Progenitor cell of endocrine pancreas (in vitro differentiated cells): ENCODE data around the gene LIPI. TPM values are rescaled to one million over a fixed set of nuclear protein-coding genes. Genes with fewer than 3 reads are reported as not detected.

ENCODE experiments used
- DNase-seq: peaks from one replicate; pipeline ENCODE4 v3.0.0; 2021; ENCODE audit warnings: low spot score; ENCODE audit not compliant: unreplicated experiment
- H3K27ac Mint-ChIP-seq: 2 replicates; pipeline ENCODE4 v1.8.0; 2021; ENCODE audit warnings: mild to moderate bottlenecking, moderate library complexity, mixed read lengths
- H3K27me3 Mint-ChIP-seq: 2 replicates; pipeline ENCODE4 v1.8.0; 2021; ENCODE audit warnings: mixed read lengths
- H3K36me3 Mint-ChIP-seq: 2 replicates; pipeline ENCODE4 v1.8.0; 2022; ENCODE audit warnings: mixed read lengths; ENCODE audit not compliant: insufficient read depth
- H3K4me1 Mint-ChIP-seq: 2 replicates; pipeline ENCODE4 v1.8.0; 2021; ENCODE audit warnings: low read depth, mixed read lengths
- H3K4me3 Mint-ChIP-seq: 2 replicates; pipeline ENCODE4 v1.8.0; 2021; ENCODE audit warnings: low read depth, mild to moderate bottlenecking, moderate library complexity, mixed read lengths
- H3K9me3 Mint-ChIP-seq: 2 replicates; pipeline ENCODE4 v1.8.0; 2021; ENCODE audit warnings: low read depth, mixed read lengths
- total RNA-seq: library from RNA; stranded (reverse); gene quantifications from 2 replicates; pipeline ENCODE4 v1.2.1, GENCODE V29; 2021
- TF ChIP-seq, protein P1 (sequence below): fragments of 200-600 bp; sonication (generic); IDR thresholded peaks from one replicate; pipeline ENCODE4 v1.5.0; 2021; ENCODE audit warnings: antibody characterized with exemption, mild to moderate bottlenecking; ENCODE audit not compliant: unreplicated experiment

LIPI gene
- total RNA-seq, 1 donor from 2014 or later: not detected

DNA sequence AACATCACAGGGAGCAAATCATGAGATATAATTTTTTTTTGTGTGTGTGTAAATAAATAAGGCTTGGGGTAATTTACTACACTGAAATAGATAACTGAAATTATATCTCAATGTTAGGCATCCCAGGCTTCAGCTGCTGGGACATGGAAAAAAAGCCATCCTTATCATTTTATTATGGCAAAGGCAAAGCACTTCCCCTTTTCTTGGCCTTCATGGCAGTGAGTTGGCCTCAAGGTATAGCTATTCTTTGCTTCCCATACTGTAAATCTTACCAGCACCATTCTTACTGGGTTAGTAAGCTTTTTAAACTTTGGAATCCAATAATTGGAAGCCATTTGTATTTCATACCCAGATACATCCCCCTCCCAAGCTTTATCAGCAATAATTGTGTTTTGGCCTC is 34.2 kb upstream of the LIPI start:
- Mint-ChIP-seq H3K4me1 (peaks cover 3% of the 10 kb centered on the region), H3K4me3 (no peak overlapping the region), H3K9me3 (peaks cover 7% of the 10 kb centered on the region)

DNA sequence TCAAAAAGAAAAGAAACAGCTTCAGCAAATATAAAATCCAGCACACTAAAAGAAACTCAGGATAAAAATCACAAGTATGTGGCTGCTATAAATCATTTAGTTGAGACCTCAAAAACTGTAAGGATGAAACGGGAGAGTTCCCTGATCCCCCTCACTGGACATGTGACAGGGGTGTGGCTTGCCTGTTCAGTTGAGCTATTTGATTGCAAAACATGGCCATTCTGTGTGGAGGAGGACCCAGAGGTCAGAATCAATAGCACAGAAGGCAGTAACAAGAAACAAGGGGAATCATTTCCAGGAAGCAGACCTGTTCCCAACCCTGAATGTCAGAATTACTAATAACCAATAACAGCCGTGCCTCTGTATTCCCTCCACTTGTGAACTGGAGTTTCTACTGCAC is 33.1 kb upstream of the LIPI start:
- no peak overlapping the region for H3K27ac Mint-ChIP-seq
- DNase-seq: no peak
- peaks cover 4% of the 10 kb centered on the region for H3K9me3 Mint-ChIP-seq
- no peak overlapping the region for H3K4me3 Mint-ChIP-seq
- TF ChIP-seq, protein P1, sequence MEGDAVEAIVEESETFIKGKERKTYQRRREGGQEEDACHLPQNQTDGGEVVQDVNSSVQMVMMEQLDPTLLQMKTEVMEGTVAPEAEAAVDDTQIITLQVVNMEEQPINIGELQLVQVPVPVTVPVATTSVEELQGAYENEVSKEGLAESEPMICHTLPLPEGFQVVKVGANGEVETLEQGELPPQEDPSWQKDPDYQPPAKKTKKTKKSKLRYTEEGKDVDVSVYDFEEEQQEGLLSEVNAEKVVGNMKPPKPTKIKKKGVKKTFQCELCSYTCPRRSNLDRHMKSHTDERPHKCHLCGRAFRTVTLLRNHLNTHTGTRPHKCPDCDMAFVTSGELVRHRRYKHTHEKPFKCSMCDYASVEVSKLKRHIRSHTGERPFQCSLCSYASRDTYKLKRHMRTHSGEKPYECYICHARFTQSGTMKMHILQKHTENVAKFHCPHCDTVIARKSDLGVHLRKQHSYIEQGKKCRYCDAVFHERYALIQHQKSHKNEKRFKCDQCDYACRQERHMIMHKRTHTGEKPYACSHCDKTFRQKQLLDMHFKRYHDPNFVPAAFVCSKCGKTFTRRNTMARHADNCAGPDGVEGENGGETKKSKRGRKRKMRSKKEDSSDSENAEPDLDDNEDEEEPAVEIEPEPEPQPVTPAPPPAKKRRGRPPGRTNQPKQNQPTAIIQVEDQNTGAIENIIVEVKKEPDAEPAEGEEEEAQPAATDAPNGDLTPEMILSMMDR: no peak
- H3K4me1 Mint-ChIP-seq: peaks cover 3% of the 10 kb centered on the region
- H3K36me3 Mint-ChIP-seq: no peaks in the 10 kb centered on the region
- no peaks in the 10 kb centered on the region for H3K27me3 Mint-ChIP-seq

More for the DNA sequence above, 34.2 kb upstream of the LIPI start:
- Mint-ChIP-seq H3K27me3 (no peaks in the 10 kb centered on the region), H3K27ac (no peak overlapping the region), H3K36me3 (no peaks in the 10 kb centered on the region)
- TF ChIP-seq, protein P1: no peak
- DNase-seq: no peak

DNA sequence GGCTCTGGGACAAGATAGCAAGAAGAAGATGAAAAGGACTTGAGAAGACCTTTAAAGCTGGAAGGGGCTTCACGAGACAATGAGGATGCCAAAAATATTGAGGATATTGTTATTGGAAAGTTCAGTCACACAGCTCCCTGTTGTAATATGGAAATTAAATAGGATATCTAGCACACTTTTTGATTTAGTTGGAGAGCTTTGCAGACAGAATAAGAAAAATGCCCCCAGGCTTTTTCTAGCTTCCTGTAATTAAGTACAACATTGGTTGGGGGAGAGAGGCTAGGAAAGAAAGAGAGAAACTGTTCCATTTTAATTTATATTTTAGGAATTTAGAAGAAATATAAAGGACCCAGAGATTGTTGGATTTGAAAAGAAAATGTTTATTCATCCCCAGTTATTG is 32.7 kb upstream of the LIPI start:
- Mint-ChIP-seq H3K27ac (no peak overlapping the region), H3K4me3 (no peak overlapping the region), H3K27me3 (no peaks in the 10 kb centered on the region), H3K36me3 (no peaks in the 10 kb centered on the region), H3K4me1 (peaks cover 3% of the 10 kb centered on the region), H3K9me3 (peaks cover under 1% of the 10 kb centered on the region)
- TF ChIP-seq, protein P1: no peak
- no peak for DNase-seq

DNA sequence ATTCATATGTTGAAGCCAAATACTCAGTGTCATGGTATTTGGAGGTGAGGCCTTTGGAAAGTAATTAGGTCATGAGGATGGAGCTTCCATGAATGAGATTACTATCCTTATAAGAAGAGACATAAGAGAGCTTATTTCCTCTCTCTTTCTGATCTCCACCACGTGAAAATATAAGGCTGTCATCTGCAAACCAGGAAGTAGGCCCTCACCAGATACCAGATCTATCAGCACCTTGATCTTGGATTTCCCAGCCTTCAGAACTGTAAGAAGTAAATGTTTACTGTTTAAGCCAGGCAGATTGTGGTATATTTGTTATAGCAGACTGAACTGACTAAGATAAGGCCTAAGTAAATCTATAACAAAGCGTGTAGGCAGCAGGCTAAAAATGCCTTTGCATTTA is 30.5 kb upstream of the LIPI start:
- no peak overlapping the region for H3K4me3 Mint-ChIP-seq
- TF ChIP-seq, protein P1: no peak
- no peak for DNase-seq
- no peaks in the 10 kb centered on the region for H3K27me3 Mint-ChIP-seq
- no peak overlapping the region for H3K27ac Mint-ChIP-seq
- H3K4me1 Mint-ChIP-seq: peaks cover 3% of the 10 kb centered on the region
- no peaks in the 10 kb centered on the region for H3K36me3 Mint-ChIP-seq
- H3K9me3 Mint-ChIP-seq: no peaks in the 10 kb centered on the region

DNA sequence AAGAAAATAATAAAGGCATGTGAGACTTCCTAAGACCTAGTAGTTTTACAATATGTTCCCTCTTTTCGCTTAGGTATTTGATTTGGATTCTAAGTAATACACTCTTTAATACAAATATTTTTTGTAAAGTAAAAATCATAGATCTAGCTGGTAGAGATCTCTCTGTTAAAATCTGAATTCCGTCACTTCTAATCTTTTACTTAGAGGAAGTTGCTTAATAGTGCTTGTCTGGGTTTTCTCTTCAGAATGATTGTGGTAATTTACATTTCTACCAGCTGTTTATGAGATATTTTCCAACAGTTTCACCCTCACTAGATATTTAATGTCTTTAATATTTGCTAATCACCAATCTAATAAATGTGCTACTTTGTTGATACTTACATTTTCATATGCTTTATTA is 28.5 kb upstream of the LIPI start:
- DNase-seq: no peak
- no peaks in the 10 kb centered on the region for H3K36me3 Mint-ChIP-seq
- TF ChIP-seq, protein P1: no peak
- H3K4me3 Mint-ChIP-seq: no peak overlapping the region
- no peak overlapping the region for H3K27ac Mint-ChIP-seq
- H3K4me1 Mint-ChIP-seq: peaks cover 3% of the 10 kb centered on the region
- no peaks in the 10 kb centered on the region for H3K27me3 Mint-ChIP-seq
- H3K9me3 Mint-ChIP-seq: no peaks in the 10 kb centered on the region
